Measurements from ENCODE around the gene AGO4. TPM values are rescaled to one million over a fixed set of nuclear protein-coding genes. Genes with fewer than 3 reads are reported as not detected.

AGO4 gene
- polyA plus RNA-seq, 1 donor (not counting 4 experiments of a cell fraction or from before 2014, with no cell fraction given) = 5.2 TPM

- Histone ChIP-seq H3K9me1 (ENCODE audit: control insufficient read depth, extremely low read depth, insufficient read depth, low read length) (no peaks in the 10 kb centered on the region), H3K4me2 (ENCODE audit: control insufficient read depth, extremely low read depth, insufficient read depth, low read depth, low read length) (no peak overlapping the region), H4K20me1 (ENCODE audit: control insufficient read depth, extremely low read depth, insufficient read depth, low read length) (no peaks in the 10 kb centered on the region), H3K27ac (ENCODE audit: control insufficient read depth, insufficient read depth, low read length) (no peak overlapping the region), H2AFZ (ENCODE audit: control insufficient read depth, low read length) (no peak overlapping the region), H3K9ac (ENCODE audit: control insufficient read depth, extremely low read depth, insufficient read depth, low read length) (no peak overlapping the region), H3K27me3 (ENCODE audit: control insufficient read depth, extremely low read depth, insufficient read depth, low read length) (no peaks in the 10 kb centered on the region), H3K4me1 (ENCODE audit: control insufficient read depth, extremely low read depth, insufficient read depth, low read length) (no peaks in the 10 kb centered on the region), H3K4me3 (ENCODE audit: control insufficient read depth in 2 of 3, extremely low read depth in 1 of 3, insufficient read depth in 2 of 3, low read depth in 1 of 3, low read length in 3 of 3) (no peak overlapping the region), H3K36me3 (ENCODE audit: control insufficient read depth in 2 of 2, extremely low read depth in 1 of 2, insufficient read depth in 2 of 2, low read length in 2 of 2) (peaks cover 5% of the 10 kb centered on the region in 2 experiments), H3K79me2 (ENCODE audit: control insufficient read depth, insufficient read depth, low read length) (no peaks in the 10 kb centered on the region), H3K9me3 (ENCODE audit: control insufficient read depth, low read depth, low read length) (no peaks in the 10 kb centered on the region)
- dilution Hi-C loops (cut with MboI; ENCODE audit: extremely low pct_ligation_motif_present, low sequenced_read_pairs) = no loop called here
- FAIRE-seq = no peak
- DNase-seq (ENCODE audit: low read depth, low spot score) = no peak
- TF ChIP-seq EZH2 (IDR thresholded peaks at IDR 0.05; ENCODE audit: low read length) (no peak), CTCF (optimal IDR thresholded peaks at IDR 0.05 in 1 of 3, IDR thresholded peaks at IDR 0.05 in 1 of 3, conservative IDR thresholded peaks at IDR 0.05 in 1 of 3; ENCODE audit: extremely low read depth in 1 of 3, insufficient read depth in 2 of 3, low read length in 3 of 3) (no peak)
These were observed 43.5 kb downstream of the AGO4 start for GRCh38 chr1:35851132-35851869.

- H3K4me1 ChIP-seq (ENCODE audit: control insufficient read depth, extremely low read depth, insufficient read depth, low read length) = no peaks in the 10 kb centered on the region
- no peak overlapping the region for H3K4me2 ChIP-seq (ENCODE audit: control insufficient read depth, extremely low read depth, insufficient read depth, low read depth, low read length)
- DNase-seq (ENCODE audit: low read depth, low spot score) = no peak
- TF ChIP-seq CTCF (optimal IDR thresholded peaks at IDR 0.05 in 1 of 3, IDR thresholded peaks at IDR 0.05 in 1 of 3, conservative IDR thresholded peaks at IDR 0.05 in 1 of 3; ENCODE audit: extremely low read depth in 1 of 3, insufficient read depth in 2 of 3, low read length in 3 of 3) (no peak), EZH2 (IDR thresholded peaks at IDR 0.05; ENCODE audit: low read length) (no peak)
- no peaks in the 10 kb centered on the region for H3K27me3 ChIP-seq (ENCODE audit: control insufficient read depth, extremely low read depth, insufficient read depth, low read length)
- H2AFZ ChIP-seq (ENCODE audit: control insufficient read depth, low read length) = no peak overlapping the region
- H3K9me1 ChIP-seq (ENCODE audit: control insufficient read depth, extremely low read depth, insufficient read depth, low read length) = no peaks in the 10 kb centered on the region
- H3K36me3 ChIP-seq (ENCODE audit: control insufficient read depth in 2 of 2, extremely low read depth in 1 of 2, insufficient read depth in 2 of 2, low read length in 2 of 2) = peaks cover 5% of the 10 kb centered on the region in 2 experiments
- H3K9me3 ChIP-seq (ENCODE audit: control insufficient read depth, low read depth, low read length) = no peaks in the 10 kb centered on the region
- H3K9ac ChIP-seq (ENCODE audit: control insufficient read depth, extremely low read depth, insufficient read depth, low read length) = no peak overlapping the region
- H4K20me1 ChIP-seq (ENCODE audit: control insufficient read depth, extremely low read depth, insufficient read depth, low read length) = no peaks in the 10 kb centered on the region
- H3K79me2 ChIP-seq (ENCODE audit: control insufficient read depth, insufficient read depth, low read length) = no peaks in the 10 kb centered on the region
- no peak overlapping the region for H3K27ac ChIP-seq (ENCODE audit: control insufficient read depth, insufficient read depth, low read length)
- no peak for FAIRE-seq
- H3K4me3 ChIP-seq (ENCODE audit: control insufficient read depth in 2 of 3, extremely low read depth in 1 of 3, insufficient read depth in 2 of 3, low read depth in 1 of 3, low read length in 3 of 3) = no peak overlapping the region
- dilution Hi-C loops (cut with MboI; ENCODE audit: extremely low pct_ligation_motif_present, low sequenced_read_pairs) = no loop called here
These were observed 44.4 kb downstream of the AGO4 start for GRCh38 chr1:35852241-35852640.
